DMS53 treated with DMSO at 0.1 percent for 48 hours (cell line): ENCODE measurements around the gene CCDC78.
"Not testable (repeated sequence)": the region's sequence is repeated elsewhere in the genome, so short reads cannot be mapped to it uniquely, and the experiment has no call there.

ENCODE experiments used
- DNase-seq: peaks from one replicate; lab custom pipeline; 2025; ENCODE audit not compliant: unreplicated experiment; lab: John Stamatoyannopoulos, UW

The CCDC78 gene

GRCh38 chr16:694863-695354, 31.3 kb downstream of the CCDC78 start:
- no peak for DNase-seq

- no peak for DNase-seq
These were observed 31.9 kb downstream of the CCDC78 start for GRCh38 chr16:694187-694862.

DNA sequence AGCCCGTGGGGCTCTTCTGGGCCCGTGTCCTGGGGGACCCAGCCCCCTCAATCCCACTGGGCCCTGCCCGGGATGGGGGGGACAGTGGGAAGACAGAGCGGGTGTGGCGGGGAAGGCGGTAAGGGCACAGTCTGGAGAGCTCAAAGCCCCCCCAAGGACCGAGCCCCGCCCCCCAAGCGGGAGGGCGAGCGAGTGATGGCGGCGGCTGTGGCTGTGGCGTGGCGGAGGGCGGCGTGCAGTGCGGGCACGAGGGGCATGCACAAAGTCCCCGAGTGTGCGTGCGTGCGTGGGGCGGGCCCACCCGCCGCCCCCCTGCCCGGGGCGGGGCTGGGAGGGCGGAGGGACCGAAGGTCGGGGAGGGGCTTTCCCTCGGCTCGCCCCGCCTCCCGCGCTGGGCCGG, 32.5 kb downstream of the CCDC78 start:
- DNase-seq = no peak

DNA sequence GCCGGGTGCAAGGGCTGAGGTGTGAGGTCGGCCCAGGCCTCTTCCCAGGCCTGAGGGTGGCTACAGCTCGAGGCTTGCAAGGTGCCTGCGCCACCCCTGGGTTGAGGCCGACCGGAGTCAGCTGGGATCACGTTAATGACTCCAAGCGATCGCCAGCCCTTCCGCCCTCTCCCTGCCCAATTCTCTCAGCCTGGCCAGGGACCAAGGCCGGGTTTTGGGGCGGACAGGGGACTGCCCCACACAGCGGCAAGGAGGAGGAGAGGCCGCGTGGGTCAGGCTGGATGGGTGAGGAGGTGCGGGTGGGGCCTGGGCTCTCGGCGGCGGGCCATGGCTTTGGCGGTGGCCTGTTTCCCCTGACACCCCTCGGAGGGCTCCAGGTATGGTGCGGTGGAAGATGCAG, 32.9 kb downstream of the CCDC78 start:
- no peak for DNase-seq

DNA sequence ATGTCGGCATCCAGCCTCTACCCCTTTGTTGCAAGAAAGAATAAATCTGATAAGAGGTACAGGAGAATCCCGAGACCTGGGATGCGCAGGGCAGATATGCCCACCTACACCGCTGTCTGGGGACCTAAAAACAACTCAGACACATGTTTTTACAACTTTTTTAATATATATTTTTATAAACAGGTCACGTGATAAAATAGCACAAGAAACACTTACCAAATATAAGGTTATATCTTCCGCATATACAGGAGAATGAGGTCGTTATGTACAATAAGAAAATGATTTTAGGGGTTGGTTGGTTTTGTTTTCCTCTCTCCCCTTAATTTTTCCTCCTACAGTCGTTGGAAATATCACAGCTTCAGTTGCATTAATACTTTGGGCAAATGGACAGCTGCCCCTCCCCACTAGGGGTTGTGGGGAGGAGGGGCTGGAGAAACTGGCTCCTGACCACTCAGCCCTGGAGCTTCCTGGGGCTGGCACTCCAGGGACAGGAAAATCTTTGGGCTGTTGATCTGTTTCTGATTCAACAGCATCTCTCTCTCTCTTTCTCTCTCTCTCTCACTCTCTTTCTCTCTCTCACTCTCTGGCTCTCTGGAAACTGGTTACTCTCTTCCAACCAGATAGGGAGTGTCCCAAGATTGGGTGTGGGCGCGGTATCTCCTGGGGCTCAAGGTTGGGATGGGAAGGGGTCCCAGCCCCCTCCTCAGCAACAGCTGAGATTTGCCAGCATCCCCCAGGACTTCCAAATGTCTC, 33.7 kb downstream of the CCDC78 start:
- DNase-seq = no peak

DNA sequence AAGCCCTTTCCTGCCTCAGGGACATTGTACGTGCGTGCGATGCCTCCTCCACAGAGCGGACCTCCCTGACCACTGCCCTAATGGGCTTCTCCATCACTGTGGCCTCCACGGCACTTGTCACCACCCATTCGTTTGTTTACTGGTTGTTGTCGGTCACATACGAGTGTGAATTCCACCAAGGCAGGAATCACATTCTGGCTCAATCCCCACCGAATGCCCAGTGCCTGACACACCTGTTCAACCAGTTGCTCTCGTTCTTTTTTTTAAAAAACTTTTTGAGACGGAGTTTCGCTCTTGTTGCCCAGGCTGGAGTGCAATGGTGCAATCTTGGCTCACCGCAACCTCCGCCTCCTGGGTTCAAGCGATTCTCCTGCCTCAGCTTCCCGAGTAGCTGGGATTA, 35.0 kb downstream of the CCDC78 start:
- DNase-seq = not testable (repeated sequence)

DNA sequence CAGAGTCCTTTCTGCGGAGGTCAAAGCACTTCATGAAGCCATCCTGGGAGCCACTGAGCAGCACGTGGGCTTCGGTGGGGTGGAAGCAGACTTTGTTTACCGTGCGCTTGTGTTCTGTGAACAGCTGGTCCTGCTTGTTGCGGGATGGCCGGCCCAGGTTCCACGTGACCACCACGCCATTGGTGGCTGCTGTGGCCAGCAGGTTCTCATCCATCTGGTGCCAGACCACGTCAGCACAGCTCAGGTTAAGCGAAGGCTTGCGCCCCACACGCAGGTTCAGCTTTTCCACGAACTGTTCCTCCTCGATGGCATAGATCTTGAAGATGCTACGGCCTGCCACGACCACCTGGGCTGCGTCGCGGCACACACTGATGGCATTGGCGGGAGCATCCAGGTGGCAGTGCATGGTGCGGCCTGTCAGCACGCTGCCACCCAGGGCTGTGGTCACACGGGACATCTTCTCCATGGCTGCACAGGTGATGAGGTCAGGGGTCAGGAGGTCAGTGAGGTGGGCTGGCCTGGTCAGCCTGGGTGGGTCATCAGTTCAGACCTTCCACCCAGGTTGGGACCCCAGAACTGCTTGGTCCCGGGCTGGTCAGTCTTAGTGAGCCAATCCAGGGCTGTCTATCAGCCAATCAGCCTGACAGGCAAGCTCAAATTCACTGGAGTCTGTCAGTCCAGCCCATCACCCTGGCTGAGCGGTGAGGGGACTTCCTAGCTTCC, 36.9 kb downstream of the CCDC78 start:
- no peak for DNase-seq

- DNase-seq = no peak
These were observed 38.7 kb downstream of the CCDC78 start for GRCh38 chr16:687499-687898.

DNA sequence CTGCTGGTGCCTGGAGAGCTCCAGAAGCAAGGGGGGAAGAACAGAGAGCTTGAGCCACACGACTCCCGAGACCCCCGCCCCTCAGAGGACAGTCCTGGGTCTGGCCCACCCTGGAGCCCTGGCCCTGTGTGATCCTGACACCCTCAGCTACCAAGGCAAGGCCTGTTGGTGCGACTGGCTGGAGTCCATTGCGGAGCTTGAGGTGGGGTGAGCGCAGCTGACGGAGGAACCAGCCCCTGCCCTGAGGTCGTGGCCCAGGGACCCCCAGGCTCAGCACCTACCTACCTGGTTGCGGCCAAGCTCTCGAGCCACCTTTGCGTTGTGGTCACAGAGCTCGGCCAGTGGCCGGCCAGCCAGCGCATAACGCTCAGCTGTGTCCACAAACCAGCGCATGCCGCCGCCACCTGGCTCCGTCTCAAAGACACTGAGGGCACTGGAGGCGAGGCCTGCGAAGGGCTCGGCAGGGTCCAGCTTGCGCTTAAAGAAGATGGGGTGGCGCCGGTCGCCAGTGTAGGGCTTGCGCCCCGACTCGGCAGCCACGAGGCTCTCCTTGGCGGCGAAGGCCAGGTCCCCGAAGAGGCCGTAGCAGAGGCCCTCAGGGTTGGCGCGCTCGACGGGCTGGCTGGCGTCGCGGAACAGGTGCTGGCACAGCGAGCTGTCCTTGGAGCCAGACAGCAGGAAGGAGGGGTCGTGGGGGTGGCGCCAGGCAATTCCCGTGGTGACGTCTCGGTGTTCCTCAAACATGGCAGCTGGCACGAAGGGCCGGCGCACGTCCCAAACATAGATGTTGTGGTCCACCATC, 39.6 kb downstream of the CCDC78 start:
- no peak for DNase-seq

DNA sequence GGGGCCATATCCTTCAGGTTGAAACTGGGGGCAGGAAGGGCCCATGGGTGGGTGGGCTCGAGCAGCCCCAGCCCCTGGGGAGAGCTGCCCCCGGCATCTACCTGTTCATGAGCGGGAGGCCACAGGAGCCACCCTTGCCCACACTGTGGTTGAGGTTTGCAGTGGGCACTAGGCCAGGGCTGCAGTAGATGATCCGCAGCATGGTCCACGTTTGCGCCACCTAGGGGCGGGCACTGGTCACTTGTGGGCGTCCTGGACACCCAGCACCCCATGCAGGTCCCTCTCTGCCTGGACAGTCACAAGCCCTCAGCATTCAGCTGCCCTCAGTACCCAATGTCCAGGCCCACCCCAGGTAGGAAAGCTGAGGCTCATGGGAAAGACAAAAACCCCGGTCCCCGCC, 40.3 kb downstream of the CCDC78 start:
- peak; percentile 31 for DNase-seq

GRCh38 chr16:684961-685696, 41.1 kb downstream of the CCDC78 start:
- peak; percentile 85 for DNase-seq

GRCh38 chr16:684071-684794, 42.0 kb downstream of the CCDC78 start, which contains the start of gene JMJD8:
TSS of gene JMJD8 (minus strand) at chr16:684334. CDS start at chr16:684319, 15 bp downstream.
- peak; percentile 87 for DNase-seq

DNA sequence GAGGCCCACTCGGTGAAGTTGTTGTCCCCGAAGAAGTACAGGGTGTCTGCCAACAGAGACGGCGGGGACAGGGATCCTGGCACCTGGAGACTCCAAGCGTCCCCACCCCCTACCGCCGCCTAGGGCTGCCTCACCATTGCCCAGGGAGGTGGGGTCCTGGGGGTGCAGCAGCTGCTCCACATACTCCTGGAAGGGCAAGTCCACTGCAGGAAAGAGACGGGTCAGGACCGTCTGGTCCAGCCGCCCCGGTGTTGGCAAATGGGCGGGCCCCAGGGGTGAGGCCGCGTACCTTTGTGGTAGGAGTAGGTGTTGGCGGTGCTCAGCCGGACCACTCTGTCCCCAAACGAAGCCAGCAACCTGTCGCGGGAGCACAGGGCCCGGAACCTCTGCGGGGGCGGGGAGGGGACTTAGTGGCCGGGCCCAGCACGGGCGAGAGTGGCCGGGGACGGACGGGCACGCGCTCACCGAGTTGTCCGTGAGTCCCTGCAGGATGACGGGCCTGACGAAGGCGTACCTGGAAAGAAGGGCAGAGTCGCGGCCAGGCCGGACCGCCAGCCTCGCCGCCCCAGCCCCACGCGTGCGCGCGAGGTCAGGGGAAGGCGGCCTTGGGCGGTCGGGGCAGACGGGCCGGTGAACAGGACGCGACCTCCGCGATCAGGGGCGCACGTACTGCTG, 42.7 kb downstream of the CCDC78 start:
- no peak for DNase-seq

- DNase-seq = no peak
These were observed 43.5 kb downstream of the CCDC78 start for GRCh38 chr16:682493-683395.

GRCh38 chr16:681746-682427, 44.4 kb downstream of the CCDC78 start:
- DNase-seq = no peak

DNA sequence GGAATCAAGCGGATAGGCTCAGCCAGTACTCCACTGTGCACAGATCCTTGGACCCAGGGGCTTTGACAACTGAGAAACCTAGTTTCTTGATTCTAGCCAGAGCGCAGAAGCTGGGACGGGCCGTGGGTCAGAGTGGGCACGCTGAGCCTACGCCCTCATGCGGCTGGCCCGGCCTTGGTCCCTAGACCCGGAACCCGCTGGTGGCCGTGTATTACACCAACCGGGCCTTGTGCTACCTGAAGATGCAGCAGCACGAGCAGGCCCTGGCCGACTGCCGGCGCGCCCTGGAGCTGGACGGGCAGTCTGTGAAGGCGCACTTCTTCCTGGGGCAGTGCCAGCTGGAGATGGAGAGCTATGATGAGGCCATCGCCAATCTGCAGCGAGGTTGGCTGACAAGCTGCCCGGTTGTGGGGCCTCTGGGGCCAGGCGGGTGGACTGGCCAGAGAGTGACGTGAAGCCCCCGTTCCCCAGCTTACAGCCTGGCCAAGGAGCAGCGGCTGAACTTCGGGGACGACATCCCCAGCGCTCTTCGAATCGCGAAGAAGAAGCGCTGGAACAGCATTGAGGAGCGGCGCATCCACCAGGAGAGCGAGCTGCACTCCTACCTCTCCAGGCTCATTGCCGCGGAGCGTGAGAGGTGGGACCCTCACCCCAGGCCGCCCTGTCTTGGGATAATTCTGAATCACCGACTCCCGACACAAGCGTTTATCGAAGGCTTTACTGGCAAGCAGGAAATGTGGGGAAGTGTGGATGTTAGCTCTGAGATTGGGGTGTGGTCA, 45.1 kb downstream of the CCDC78 start:
- DNase-seq = no peak

DNA sequence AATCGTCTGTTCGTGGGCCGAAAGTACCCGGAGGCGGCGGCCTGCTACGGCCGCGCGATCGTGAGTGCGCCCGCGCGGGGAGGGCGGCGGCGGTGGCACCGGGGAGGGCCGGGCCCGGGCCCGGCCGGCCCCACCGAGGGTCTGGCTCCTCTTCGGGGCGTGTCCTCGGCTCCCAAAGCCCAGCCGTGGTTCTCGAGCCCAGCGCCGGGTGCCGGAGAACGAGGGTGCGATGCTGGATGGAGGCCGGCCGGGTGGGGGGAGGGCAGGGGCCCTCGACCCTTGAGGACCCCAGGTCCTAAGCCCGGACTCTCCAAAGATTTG, 45.7 kb downstream of the CCDC78 start:
- DNase-seq = no peak
